Gastroesophageal sphincter (tissue), 3 donors: ENCODE data around the gene PER2.

Experiments
- CTCF ChIP-seq, 4 experiments: fragments of 200-600 bp in 2 of 4; fragments of 450-650 bp in 2 of 4; sonication (generic) in 1 of 4; IDR thresholded peaks; one replicate each; pipeline ENCODE4 v1.5.1; 2017 to 2019; ENCODE audit warnings: antibody characterized with exemption in 4 of 4, mild to moderate bottlenecking in 2 of 4, moderate library complexity in 2 of 4
- EP300 ChIP-seq: sonication (generic); formaldehyde crosslinking; IDR thresholded peaks from one replicate; pipeline ENCODE4 v1.6.1; 2017; ENCODE audit warnings: antibody characterized with exemption, mild to moderate bottlenecking
- POLR2A ChIP-seq, 2 donors: fragments of 450-650 bp; IDR thresholded peaks; one replicate each; pipeline ENCODE4 v1.6.1; 2017; ENCODE audit warnings: antibody characterized with exemption in 2 of 2, mild to moderate bottlenecking in 2 of 2, moderate library complexity in 1 of 2
- POLR2AphosphoS5 ChIP-seq: sonication (generic); formaldehyde crosslinking; IDR thresholded peaks from one replicate; pipeline ENCODE4 v1.6.1; 2017; ENCODE audit warnings: antibody characterized with exemption

GRCh38 chr2:238322001-238322411, 33.6 kb upstream of the PER2 start:
- TF ChIP-seq POLR2AphosphoS5 = no peak
- no peak for TF ChIP-seq CTCF (IDR thresholded peaks at IDR 0.05)
- no peak for TF ChIP-seq POLR2A (IDR thresholded peaks at IDR 0.05)
- TF ChIP-seq EP300 = no peak
